SK-N-SH (cell line): ENCODE data around the gene NF2.

Source experiments
- EP300 ChIP-seq, 2 experiments: IDR thresholded peaks; 2 replicates each; pipeline versions ENCODE4 v1.4.0 to v1.6.1; 2012; ENCODE audit warnings: borderline replicate concordance in 1 of 2, low read depth in 1 of 2, low read length in 1 of 2
- EZH2phosphoT487 ChIP-seq: fragments of 200-600 bp; sonication (generic); IDR thresholded peaks from 2 replicates; pipeline ENCODE4 v1.6.1; 2017; ENCODE audit warnings: low read depth, mixed run types, mild to moderate bottlenecking, antibody characterized with exemption, moderate library complexity, borderline replicate concordance
- FOSL2 ChIP-seq: IDR thresholded peaks from 2 replicates; pipeline ENCODE4 v1.4.0; 2012; ENCODE audit warnings: low read depth, mild to moderate bottlenecking, moderate library complexity, borderline replicate concordance
- FOXJ3 ChIP-seq: sonication (generic); formaldehyde crosslinking; IDR thresholded peaks from 2 replicates; pipeline ENCODE4 v1.5.1; 2020; ENCODE audit warnings: mild to moderate bottlenecking, missing genetic modification reagents
- FOXM1 ChIP-seq: IDR thresholded peaks from 2 replicates; pipeline ENCODE4 v1.4.0; 2012; ENCODE audit warnings: low read depth, mild to moderate bottlenecking
- GATA2 ChIP-seq: sonication (generic); formaldehyde crosslinking; IDR thresholded peaks from 2 replicates; pipeline ENCODE4 v1.5.0; 2020; ENCODE audit warnings: mild to moderate bottlenecking, missing genetic modification reagents
- POLR2AphosphoS5 ChIP-seq: IDR thresholded peaks from 2 replicates; pipeline ENCODE4 v1.6.1; 2012; ENCODE audit warnings: low read depth, low read length
- RAD21 ChIP-seq: IDR thresholded peaks from 2 replicates; pipeline ENCODE4 v1.6.1; 2012; ENCODE audit warnings: mild to moderate bottlenecking, low read length
- SIN3A ChIP-seq: IDR thresholded peaks from 2 replicates; pipeline ENCODE4 v1.6.1; 2012; ENCODE audit warnings: low read depth, mild to moderate bottlenecking, low read length, moderate library complexity, borderline replicate concordance
- TAF1 ChIP-seq: IDR thresholded peaks from 2 replicates; pipeline ENCODE4 v1.6.1; 2012; ENCODE audit warnings: low read depth, mild to moderate bottlenecking, low read length, moderate library complexity, borderline replicate concordance
- TF ChIP-seq, protein P1 (sequence below): fragments of 200-600 bp; sonication (generic); IDR thresholded peaks from 2 replicates; pipeline ENCODE4 v1.6.1; 2017; ENCODE audit warnings: antibody characterized with exemption, mild to moderate bottlenecking, moderate library complexity
- TF ChIP-seq, protein P2 (sequence below): fragments of 150-350 bp; IDR thresholded peaks from 2 replicates; pipeline ENCODE4 v1.6.1; 2017; ENCODE audit warnings: antibody characterized with exemption, low read length, low read depth, borderline replicate concordance
- TF ChIP-seq, protein P3 (sequence below): IDR thresholded peaks from 2 replicates; pipeline ENCODE4 v1.4.0; 2012; ENCODE audit warnings: low read depth
- TF ChIP-seq, protein P4 (sequence below): IDR thresholded peaks from 2 replicates; pipeline ENCODE4 v1.6.1; 2012; ENCODE audit warnings: mild to moderate bottlenecking, low read depth, low read length, moderate library complexity

- TF ChIP-seq, protein P1, sequence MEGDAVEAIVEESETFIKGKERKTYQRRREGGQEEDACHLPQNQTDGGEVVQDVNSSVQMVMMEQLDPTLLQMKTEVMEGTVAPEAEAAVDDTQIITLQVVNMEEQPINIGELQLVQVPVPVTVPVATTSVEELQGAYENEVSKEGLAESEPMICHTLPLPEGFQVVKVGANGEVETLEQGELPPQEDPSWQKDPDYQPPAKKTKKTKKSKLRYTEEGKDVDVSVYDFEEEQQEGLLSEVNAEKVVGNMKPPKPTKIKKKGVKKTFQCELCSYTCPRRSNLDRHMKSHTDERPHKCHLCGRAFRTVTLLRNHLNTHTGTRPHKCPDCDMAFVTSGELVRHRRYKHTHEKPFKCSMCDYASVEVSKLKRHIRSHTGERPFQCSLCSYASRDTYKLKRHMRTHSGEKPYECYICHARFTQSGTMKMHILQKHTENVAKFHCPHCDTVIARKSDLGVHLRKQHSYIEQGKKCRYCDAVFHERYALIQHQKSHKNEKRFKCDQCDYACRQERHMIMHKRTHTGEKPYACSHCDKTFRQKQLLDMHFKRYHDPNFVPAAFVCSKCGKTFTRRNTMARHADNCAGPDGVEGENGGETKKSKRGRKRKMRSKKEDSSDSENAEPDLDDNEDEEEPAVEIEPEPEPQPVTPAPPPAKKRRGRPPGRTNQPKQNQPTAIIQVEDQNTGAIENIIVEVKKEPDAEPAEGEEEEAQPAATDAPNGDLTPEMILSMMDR: no peak
- TF ChIP-seq, protein P2, sequence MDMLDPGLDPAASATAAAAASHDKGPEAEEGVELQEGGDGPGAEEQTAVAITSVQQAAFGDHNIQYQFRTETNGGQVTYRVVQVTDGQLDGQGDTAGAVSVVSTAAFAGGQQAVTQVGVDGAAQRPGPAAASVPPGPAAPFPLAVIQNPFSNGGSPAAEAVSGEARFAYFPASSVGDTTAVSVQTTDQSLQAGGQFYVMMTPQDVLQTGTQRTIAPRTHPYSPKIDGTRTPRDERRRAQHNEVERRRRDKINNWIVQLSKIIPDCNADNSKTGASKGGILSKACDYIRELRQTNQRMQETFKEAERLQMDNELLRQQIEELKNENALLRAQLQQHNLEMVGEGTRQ: no peak
- no peak for TF ChIP-seq SIN3A
- no peak for TF ChIP-seq FOXM1
- no peak for TF ChIP-seq EZH2phosphoT487
- TF ChIP-seq, protein P3, sequence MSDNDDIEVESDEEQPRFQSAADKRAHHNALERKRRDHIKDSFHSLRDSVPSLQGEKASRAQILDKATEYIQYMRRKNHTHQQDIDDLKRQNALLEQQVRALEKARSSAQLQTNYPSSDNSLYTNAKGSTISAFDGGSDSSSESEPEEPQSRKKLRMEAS: no peak
- TF ChIP-seq EP300 (IDR thresholded peaks at IDR 0.05; ENCODE audit: borderline replicate concordance in 1 of 2, low read depth in 1 of 2, low read length in 1 of 2): peak in 1 of 2 experiments; percentile 32; a peak in 1 of 4 replicates
- TF ChIP-seq, protein P4, sequence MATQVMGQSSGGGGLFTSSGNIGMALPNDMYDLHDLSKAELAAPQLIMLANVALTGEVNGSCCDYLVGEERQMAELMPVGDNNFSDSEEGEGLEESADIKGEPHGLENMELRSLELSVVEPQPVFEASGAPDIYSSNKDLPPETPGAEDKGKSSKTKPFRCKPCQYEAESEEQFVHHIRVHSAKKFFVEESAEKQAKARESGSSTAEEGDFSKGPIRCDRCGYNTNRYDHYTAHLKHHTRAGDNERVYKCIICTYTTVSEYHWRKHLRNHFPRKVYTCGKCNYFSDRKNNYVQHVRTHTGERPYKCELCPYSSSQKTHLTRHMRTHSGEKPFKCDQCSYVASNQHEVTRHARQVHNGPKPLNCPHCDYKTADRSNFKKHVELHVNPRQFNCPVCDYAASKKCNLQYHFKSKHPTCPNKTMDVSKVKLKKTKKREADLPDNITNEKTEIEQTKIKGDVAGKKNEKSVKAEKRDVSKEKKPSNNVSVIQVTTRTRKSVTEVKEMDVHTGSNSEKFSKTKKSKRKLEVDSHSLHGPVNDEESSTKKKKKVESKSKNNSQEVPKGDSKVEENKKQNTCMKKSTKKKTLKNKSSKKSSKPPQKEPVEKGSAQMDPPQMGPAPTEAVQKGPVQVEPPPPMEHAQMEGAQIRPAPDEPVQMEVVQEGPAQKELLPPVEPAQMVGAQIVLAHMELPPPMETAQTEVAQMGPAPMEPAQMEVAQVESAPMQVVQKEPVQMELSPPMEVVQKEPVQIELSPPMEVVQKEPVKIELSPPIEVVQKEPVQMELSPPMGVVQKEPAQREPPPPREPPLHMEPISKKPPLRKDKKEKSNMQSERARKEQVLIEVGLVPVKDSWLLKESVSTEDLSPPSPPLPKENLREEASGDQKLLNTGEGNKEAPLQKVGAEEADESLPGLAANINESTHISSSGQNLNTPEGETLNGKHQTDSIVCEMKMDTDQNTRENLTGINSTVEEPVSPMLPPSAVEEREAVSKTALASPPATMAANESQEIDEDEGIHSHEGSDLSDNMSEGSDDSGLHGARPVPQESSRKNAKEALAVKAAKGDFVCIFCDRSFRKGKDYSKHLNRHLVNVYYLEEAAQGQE: no peak
- TF ChIP-seq GATA2: no peak
- TF ChIP-seq POLR2AphosphoS5: no peak
- TF ChIP-seq FOSL2: no peak
- TF ChIP-seq TAF1: no peak
- TF ChIP-seq FOXJ3 (CRISPR knock-in tag): no peak
- TF ChIP-seq RAD21: no peak
These were observed 115.8 kb downstream of the NF2 start for GRCh38 chr22:29718949-29719898.
